Measurements from ENCODE around the gene ZMYND8. TPM values are rescaled to one million over a fixed set of nuclear protein-coding genes. Genes with fewer than 3 reads are reported as not detected.

ZMYND8 gene
- total and polyA plus RNA-seq, 2 donors (not counting 1 experiment from before 2014, with no cell fraction given), result 12.6 to 13.0 TPM

DNA sequence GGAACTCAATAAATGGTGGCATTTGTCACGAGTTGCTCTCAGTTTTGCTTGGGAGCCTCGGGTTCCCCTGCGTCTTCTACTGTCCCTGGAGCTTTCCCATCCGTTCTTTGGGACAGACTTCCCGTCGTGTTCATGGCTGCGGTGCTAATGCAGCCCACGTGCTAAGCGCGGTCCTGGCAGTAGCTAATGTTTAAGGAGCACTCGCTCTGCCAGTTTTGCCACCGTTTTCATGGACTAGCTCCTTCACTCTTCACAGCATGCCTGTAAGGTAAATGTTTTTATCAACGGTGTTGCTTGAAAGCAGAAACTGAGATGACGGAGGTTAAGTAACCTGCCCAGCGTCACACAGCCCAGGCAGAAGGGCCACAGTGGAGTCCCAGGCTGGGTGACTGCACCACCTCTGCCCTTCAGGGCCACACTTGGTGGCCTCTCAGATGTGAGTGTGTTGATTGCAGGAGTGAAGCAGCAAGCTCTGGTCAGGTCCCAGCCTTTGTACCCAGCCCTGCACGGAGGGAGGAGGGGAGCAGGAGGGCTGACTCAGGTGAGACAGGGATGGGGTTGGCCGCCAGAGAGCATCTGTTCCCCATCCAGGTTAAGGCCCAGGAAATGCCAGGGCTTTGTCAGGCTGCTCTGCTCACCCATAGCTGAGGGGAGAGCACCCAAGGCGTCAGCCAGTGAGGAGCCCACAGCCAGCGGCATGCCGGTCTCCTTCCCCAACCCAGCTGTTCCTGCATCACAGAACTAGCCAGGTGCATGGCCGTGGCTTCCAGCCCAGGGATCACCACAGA, 181.8 kb downstream of the ZMYND8 start:
- Histone ChIP-seq H3K9me3 (ENCODE audit: control insufficient read depth, insufficient read depth, low read depth, low read length) (no peaks in the 10 kb centered on the region), H3K4me3 (replicated peaks in 1 of 4; ENCODE audit: control extremely low read depth in 1 of 4, insufficient read depth in 1 of 4, low read depth in 3 of 4, low read length in 4 of 4) (no peak overlapping the region), H2AFZ (ENCODE audit: low read length) (no peak overlapping the region), H3K27ac (ENCODE audit: insufficient read depth, low read length) (no peak overlapping the region), H3K4me1 (ENCODE audit: control insufficient read depth, extremely low read depth, insufficient read depth, low read length) (peaks cover 2% of the 10 kb centered on the region), H4K20me1 (ENCODE audit: control insufficient read depth, extremely low read depth, insufficient read depth, low read length) (no peaks in the 10 kb centered on the region), H3K36me3 (ENCODE audit: control insufficient read depth, insufficient read depth, low read length) (no peaks in the 10 kb centered on the region), H3K79me2 (ENCODE audit: control insufficient read depth, insufficient read depth, low read length) (no peaks in the 10 kb centered on the region), H3K4me2 (ENCODE audit: extremely low read depth, insufficient read depth, low read length) (no peak overlapping the region), H3K27me3 (ENCODE audit: control insufficient read depth, insufficient read depth, low read length) (no peaks in the 10 kb centered on the region), H3K9ac (ENCODE audit: insufficient read depth, low read length) (no peak overlapping the region)
- no peak for TF ChIP-seq EZH2 (IDR thresholded peaks at IDR 0.05; ENCODE audit: low read length, missing control alignments)
- TF ChIP-seq, protein P1, sequence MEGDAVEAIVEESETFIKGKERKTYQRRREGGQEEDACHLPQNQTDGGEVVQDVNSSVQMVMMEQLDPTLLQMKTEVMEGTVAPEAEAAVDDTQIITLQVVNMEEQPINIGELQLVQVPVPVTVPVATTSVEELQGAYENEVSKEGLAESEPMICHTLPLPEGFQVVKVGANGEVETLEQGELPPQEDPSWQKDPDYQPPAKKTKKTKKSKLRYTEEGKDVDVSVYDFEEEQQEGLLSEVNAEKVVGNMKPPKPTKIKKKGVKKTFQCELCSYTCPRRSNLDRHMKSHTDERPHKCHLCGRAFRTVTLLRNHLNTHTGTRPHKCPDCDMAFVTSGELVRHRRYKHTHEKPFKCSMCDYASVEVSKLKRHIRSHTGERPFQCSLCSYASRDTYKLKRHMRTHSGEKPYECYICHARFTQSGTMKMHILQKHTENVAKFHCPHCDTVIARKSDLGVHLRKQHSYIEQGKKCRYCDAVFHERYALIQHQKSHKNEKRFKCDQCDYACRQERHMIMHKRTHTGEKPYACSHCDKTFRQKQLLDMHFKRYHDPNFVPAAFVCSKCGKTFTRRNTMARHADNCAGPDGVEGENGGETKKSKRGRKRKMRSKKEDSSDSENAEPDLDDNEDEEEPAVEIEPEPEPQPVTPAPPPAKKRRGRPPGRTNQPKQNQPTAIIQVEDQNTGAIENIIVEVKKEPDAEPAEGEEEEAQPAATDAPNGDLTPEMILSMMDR (conservative IDR thresholded peaks at IDR 0.05 in 1 of 2, IDR thresholded peaks at IDR 0.05 in 1 of 2; ENCODE audit: low read depth in 1 of 2, low read length in 2 of 2), result no peak
- DNase-seq (ENCODE audit: low read depth in 2 of 2), result no peak

DNA sequence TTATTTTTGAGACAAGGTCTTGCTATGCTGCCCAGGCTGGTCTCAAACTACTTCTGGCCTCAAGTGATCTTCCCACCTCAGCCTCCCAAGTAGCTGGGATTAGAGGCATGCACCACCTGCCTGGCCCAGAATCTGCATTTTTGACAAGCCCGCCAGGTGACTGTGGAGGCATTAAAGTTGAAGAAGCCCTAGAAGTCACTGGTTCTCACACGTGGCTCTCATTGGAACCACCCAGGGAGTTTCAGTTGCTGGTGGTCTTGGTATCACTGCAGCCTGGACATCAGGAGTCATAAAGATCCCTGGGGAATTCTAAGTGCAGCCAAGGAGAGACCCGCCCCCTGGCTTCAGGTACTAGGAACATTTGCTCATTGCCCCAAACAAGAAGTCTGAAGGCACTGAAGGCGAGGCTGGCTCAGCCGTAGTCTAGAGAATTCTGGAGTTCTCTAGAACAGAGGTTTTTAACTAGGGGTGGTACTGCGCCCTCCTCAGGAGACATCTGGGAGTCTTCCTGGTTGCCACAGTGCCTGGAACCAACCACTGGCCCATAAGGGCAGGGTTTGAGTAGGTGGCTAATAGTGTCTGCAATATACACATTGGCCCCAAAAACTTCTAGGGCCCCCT, 182.8 kb downstream of the ZMYND8 start:
- Histone ChIP-seq H3K4me2 (ENCODE audit: extremely low read depth, insufficient read depth, low read length) (no peak overlapping the region), H3K27me3 (ENCODE audit: control insufficient read depth, insufficient read depth, low read length) (no peaks in the 10 kb centered on the region), H3K9me3 (ENCODE audit: control insufficient read depth, insufficient read depth, low read depth, low read length) (no peaks in the 10 kb centered on the region), H3K4me1 (ENCODE audit: control insufficient read depth, extremely low read depth, insufficient read depth, low read length) (peaks cover 2% of the 10 kb centered on the region), H2AFZ (ENCODE audit: low read length) (no peak overlapping the region), H3K9ac (ENCODE audit: insufficient read depth, low read length) (no peak overlapping the region), H4K20me1 (ENCODE audit: control insufficient read depth, extremely low read depth, insufficient read depth, low read length) (no peaks in the 10 kb centered on the region), H3K36me3 (ENCODE audit: control insufficient read depth, insufficient read depth, low read length) (no peaks in the 10 kb centered on the region), H3K4me3 (replicated peaks in 1 of 4; ENCODE audit: control extremely low read depth in 1 of 4, insufficient read depth in 1 of 4, low read depth in 3 of 4, low read length in 4 of 4) (no peak overlapping the region), H3K27ac (ENCODE audit: insufficient read depth, low read length) (no peak overlapping the region), H3K79me2 (ENCODE audit: control insufficient read depth, insufficient read depth, low read length) (no peaks in the 10 kb centered on the region)
- TF ChIP-seq, protein P1 (conservative IDR thresholded peaks at IDR 0.05 in 1 of 2, IDR thresholded peaks at IDR 0.05 in 1 of 2; ENCODE audit: low read depth in 1 of 2, low read length in 2 of 2), result no peak
- DNase-seq (ENCODE audit: low read depth in 2 of 2), result no peak

DNA sequence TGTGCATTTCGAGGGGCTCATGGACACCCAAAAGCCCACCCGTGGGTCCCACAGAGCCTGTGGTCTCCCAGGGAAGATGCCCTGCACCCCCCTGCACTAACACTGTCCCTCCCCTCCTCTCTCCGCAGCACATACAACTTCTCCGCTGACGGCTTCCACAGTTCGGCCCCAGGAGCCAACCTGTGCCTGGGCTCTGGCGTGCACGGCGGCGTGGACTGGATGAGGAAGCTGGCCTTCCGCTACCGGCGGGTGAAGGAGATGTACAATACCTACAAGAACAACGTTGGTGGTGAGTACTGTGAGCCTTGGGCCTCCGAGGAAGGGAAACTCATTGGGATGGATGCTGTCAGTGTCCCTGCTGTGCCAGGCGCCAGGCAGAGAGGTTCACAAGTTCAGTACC, 183.9 kb downstream of the ZMYND8 start:
- no peaks in the 10 kb centered on the region for H4K20me1 ChIP-seq (ENCODE audit: control insufficient read depth, extremely low read depth, insufficient read depth, low read length)
- peaks cover 2% of the 10 kb centered on the region for H3K4me1 ChIP-seq (ENCODE audit: control insufficient read depth, extremely low read depth, insufficient read depth, low read length)
- no peak overlapping the region for H3K4me2 ChIP-seq (ENCODE audit: extremely low read depth, insufficient read depth, low read length)
- H3K9me3 ChIP-seq (ENCODE audit: control insufficient read depth, insufficient read depth, low read depth, low read length), result no peaks in the 10 kb centered on the region
- H2AFZ ChIP-seq (ENCODE audit: low read length), result no peak overlapping the region
- no peaks in the 10 kb centered on the region for H3K27me3 ChIP-seq (ENCODE audit: control insufficient read depth, insufficient read depth, low read length)
- no peak overlapping the region for H3K4me3 ChIP-seq (replicated peaks in 1 of 4; ENCODE audit: control extremely low read depth in 1 of 4, insufficient read depth in 1 of 4, low read depth in 3 of 4, low read length in 4 of 4)
- no peak overlapping the region for H3K9ac ChIP-seq (ENCODE audit: insufficient read depth, low read length)
- DNase-seq (ENCODE audit: low read depth in 2 of 2), result no peak
- no peak for TF ChIP-seq EZH2 (IDR thresholded peaks at IDR 0.05; ENCODE audit: low read length, missing control alignments)
- no peak overlapping the region for H3K27ac ChIP-seq (ENCODE audit: insufficient read depth, low read length)
- H3K79me2 ChIP-seq (ENCODE audit: control insufficient read depth, insufficient read depth, low read length), result no peaks in the 10 kb centered on the region
- H3K36me3 ChIP-seq (ENCODE audit: control insufficient read depth, insufficient read depth, low read length), result no peaks in the 10 kb centered on the region
